WTC11 (cell line): ENCODE measurements around the gene SUMF1.

Source experiments
- ATF2 ChIP-seq: sonication (generic); formaldehyde crosslinking; IDR thresholded peaks from 2 replicates; pipeline ENCODE4 v1.8.1; 2022; ENCODE audit warnings: low read depth, missing genetic modification reagents, borderline replicate concordance
- ATF3 ChIP-seq: sonication (generic); formaldehyde crosslinking; conservative IDR thresholded peaks from 2 replicates; pipeline ENCODE4 v1.8.1; 2022; ENCODE audit warnings: mild to moderate bottlenecking, missing genetic modification reagents
- ATF6 ChIP-seq: sonication (generic); formaldehyde crosslinking; IDR thresholded peaks from 2 replicates; pipeline ENCODE4 v1.8.1; 2023; ENCODE audit warnings: mild to moderate bottlenecking, missing genetic modification reagents
- CTCF ChIP-seq: fragments of 200-600 bp; IDR thresholded peaks from 2 replicates; pipeline ENCODE4 v1.8.0; 2022; ENCODE audit warnings: antibody characterized with exemption
- ETV6 ChIP-seq: sonication (generic); formaldehyde crosslinking; IDR thresholded peaks from 2 replicates; pipeline ENCODE4 v1.8.1; 2022; ENCODE audit warnings: mild to moderate bottlenecking, missing genetic modification reagents
- FOXP1 ChIP-seq: sonication (generic); formaldehyde crosslinking; IDR thresholded peaks from 2 replicates; pipeline ENCODE4 v1.8.0; 2022; ENCODE audit warnings: missing genetic modification reagents, mild to moderate bottlenecking, moderate library complexity, borderline replicate concordance
- JUN ChIP-seq: sonication (generic); formaldehyde crosslinking; IDR thresholded peaks from 2 replicates; pipeline ENCODE4 v1.8.0; 2023; ENCODE audit warnings: mild to moderate bottlenecking, missing genetic modification reagents
- MLX ChIP-seq: sonication (generic); formaldehyde crosslinking; IDR thresholded peaks from 2 replicates; pipeline ENCODE4 v1.8.1; 2023; ENCODE audit warnings: mild to moderate bottlenecking, missing genetic modification reagents, moderate library complexity
- SP1 ChIP-seq: sonication (generic); formaldehyde crosslinking; conservative IDR thresholded peaks from 2 replicates; pipeline ENCODE4 v1.8.1; 2022; ENCODE audit warnings: missing genetic modification reagents
- ZNF281 ChIP-seq: sonication (generic); formaldehyde crosslinking; IDR thresholded peaks from 2 replicates; pipeline ENCODE4 v1.8.0; 2023; ENCODE audit warnings: mild to moderate bottlenecking, missing genetic modification reagents

- TF ChIP-seq CTCF (no peak), ATF2 (CRISPR knock-in tag) (no peak), JUN (CRISPR knock-in tag) (no peak), ZNF281 (CRISPR knock-in tag) (no peak), MLX (CRISPR knock-in tag) (no peak), ATF3 (CRISPR knock-in tag) (no peak), ATF6 (no peak), SP1 (CRISPR knock-in tag) (no peak), FOXP1 (CRISPR knock-in tag) (no peak), ETV6 (CRISPR knock-in tag) (no peak)
Measured at GRCh38 chr3:4493941-4494894, 27.1 kb upstream of the SUMF1 start.
